ENCODE measurements around the gene SNAPC4.
A peak's percentile ranks its signal among the peaks of the same experiment; 100 is the strongest.

SNAPC4 gene

DNA sequence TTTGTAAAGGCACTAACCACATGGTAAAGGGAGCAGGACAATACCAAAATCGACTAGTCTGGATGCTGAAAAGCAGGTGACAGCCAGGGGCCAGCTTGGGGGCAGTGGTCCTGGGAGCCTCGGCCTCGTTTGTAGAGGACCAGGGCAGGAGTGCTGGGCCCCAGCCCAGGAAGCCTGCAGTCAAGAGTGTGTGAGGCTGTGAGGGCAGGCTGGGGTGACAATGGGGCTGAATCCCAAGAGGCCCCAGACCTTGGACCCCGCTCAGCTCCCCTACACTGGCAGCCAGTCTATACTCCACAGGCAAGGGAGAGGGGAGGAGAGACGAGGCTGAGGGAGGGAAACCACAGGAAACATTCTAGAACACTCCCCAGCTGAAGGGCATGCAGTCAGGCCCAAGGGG is 42.3 kb upstream of the SNAPC4 start:
- DNase-seq (ENCODE audit: extremely low read depth, low read depth) = no peak
- TF ChIP-seq, protein P1, sequence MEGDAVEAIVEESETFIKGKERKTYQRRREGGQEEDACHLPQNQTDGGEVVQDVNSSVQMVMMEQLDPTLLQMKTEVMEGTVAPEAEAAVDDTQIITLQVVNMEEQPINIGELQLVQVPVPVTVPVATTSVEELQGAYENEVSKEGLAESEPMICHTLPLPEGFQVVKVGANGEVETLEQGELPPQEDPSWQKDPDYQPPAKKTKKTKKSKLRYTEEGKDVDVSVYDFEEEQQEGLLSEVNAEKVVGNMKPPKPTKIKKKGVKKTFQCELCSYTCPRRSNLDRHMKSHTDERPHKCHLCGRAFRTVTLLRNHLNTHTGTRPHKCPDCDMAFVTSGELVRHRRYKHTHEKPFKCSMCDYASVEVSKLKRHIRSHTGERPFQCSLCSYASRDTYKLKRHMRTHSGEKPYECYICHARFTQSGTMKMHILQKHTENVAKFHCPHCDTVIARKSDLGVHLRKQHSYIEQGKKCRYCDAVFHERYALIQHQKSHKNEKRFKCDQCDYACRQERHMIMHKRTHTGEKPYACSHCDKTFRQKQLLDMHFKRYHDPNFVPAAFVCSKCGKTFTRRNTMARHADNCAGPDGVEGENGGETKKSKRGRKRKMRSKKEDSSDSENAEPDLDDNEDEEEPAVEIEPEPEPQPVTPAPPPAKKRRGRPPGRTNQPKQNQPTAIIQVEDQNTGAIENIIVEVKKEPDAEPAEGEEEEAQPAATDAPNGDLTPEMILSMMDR (IDR thresholded peaks at IDR 0.05; ENCODE audit: low read depth, low read length) = no peak

- TF ChIP-seq, protein P1 (IDR thresholded peaks at IDR 0.05; ENCODE audit: low read depth, low read length) = no peak
- DNase-seq (ENCODE audit: extremely low read depth, low read depth) = no peak
Observed at GRCh38 chr9:136441681-136442245, 41.8 kb upstream of the SNAPC4 start.

GRCh38 chr9:136441191-136441680 is 41.3 kb upstream of the SNAPC4 start:
- DNase-seq (ENCODE audit: extremely low read depth, low read depth) = no peak
- TF ChIP-seq, protein P1 (IDR thresholded peaks at IDR 0.05; ENCODE audit: low read depth, low read length) = no peak

- TF ChIP-seq, protein P1 (IDR thresholded peaks at IDR 0.05; ENCODE audit: low read depth, low read length) = peak; percentile 42
- DNase-seq (ENCODE audit: extremely low read depth, low read depth) = peak; percentile 24
Observed at GRCh38 chr9:136439481-136440408, 39.8 kb upstream of the SNAPC4 start, which contains the start of gene INPP5E. Gene INPP5E, minus strand, starts transcription at chr9:136439845. Its CDS starts 426 bp downstream, at chr9:136439419.

DNA sequence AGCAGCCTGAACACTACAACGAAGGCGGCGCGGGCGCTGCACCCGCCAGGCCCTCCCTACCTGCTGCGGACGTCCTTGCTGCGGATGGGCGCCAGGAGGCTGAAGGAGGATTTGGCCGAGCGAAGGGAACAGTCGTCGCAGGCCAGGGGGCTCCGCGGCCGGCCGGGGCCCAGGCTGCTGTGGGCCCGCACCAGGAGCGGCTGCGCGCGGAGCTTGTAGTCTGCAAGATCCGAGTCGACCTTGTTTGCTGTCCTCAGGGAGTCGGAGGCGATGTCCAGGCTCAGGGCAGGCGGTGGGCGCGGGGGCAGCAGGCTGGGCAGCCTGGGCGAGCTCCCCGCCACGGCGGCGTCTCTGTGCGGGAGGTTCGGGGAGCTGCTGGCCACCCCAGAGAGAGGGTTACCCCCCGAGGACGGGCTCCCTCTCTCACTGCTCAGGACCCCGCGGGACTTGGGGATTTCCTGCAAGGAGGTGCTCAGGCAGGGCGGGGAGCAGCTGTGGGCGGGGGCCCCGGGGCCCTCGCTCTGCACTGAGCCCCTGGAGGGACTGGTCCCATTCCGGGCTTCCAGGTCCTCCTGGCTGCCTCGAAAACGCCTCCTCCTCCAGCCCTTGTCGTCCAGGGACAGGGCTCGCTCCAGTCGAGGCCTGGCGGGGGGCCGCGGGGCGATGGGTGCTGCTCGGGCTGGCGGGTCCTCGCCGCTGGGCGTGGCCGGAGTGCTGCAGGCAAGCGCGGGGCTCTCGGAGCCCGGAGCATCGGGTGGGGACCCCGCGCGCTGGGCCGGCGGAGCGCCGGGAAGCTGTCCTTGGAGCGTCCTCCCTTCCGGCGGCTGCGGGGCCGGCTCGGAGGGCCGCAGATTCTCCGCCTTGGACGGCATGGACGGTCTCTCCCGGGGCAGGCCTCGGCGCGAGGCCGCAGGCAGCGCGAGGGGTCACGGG is 38.8 kb upstream of the SNAPC4 start:
- TF ChIP-seq, protein P1 (IDR thresholded peaks at IDR 0.05; ENCODE audit: low read depth, low read length) = no peak
- no peak for DNase-seq (ENCODE audit: extremely low read depth, low read depth)

DNA sequence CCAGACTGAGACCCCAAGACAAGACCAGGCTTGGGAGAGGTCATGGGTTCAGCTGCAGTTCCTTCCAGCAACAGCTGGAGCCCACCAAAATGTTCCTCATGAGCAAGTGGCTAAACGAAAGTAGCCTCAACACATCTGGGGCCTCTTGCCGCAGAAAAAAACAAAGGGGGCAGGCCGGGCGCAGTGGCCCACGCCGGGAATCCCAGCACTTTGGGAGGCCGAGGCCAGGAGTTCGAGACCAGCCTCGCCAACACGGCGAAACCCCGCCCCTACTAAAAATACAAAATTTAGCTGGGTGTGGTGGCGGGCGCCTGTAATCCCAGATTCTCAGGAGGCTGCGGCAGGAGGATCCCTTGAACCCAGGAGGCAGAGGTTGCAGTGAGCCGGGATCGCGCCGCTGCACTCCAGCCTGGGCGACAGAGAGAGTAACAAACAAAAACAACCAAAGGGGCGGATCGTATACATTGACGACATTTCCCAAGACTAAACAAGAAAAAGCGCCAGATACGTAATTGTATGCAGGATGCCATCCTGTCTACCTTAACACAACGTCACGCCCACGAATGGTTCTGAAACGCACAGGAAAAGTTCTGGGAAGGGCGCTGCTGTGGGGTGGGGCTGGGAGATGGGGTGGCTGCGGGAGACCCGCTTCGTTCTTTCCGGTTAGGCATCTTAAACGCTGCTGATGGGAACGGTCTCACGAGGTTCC is 38.0 kb upstream of the SNAPC4 start:
- no peak for DNase-seq (ENCODE audit: extremely low read depth, low read depth)
- TF ChIP-seq, protein P1 (IDR thresholded peaks at IDR 0.05; ENCODE audit: low read depth, low read length) = no peak

All from AG09319 (cell line).